AG04450 (cell line): ENCODE data around the gene EXOC7. TPM values are rescaled to one million over a fixed set of nuclear protein-coding genes. Genes with fewer than 3 reads are reported as not detected.

ENCODE experiments used
- CTCF ChIA-PET: fragments of 300-600, 350-600 bp; formaldehyde crosslinking; extraction: SDS; loops from one replicate; lab custom pipeline; 2022; ENCODE audit warnings: antibody characterized with exemption, inconsistent platforms; lab: Charles Lee
- POLR2A ChIA-PET: fragments of 350-600 bp; formaldehyde crosslinking; extraction: SDS; loops from one replicate; lab custom pipeline; 2021; ENCODE audit warnings: antibody characterized with exemption, inconsistent platforms; lab: Yijun Ruan, JAX
- DNase-seq: peaks from one replicate; pipeline ENCODE4 v3.0.0-alpha.2; 2011; ENCODE audit warnings: low read depth, low spot score
- H3K27ac ChIP-seq: one replicate; pipeline ENCODE4 v1.5.1; 2012; ENCODE audit warnings: low read depth, low read length, control low read depth
- H3K27me3 ChIP-seq: one replicate; pipeline ENCODE4 v1.6.0; 2012; ENCODE audit warnings: low read length; ENCODE audit not compliant: control insufficient read depth, insufficient read depth
- H3K4me3 ChIP-seq: 2 replicates; pipeline ENCODE4 v1.5.1; 2011; ENCODE audit warnings: mild to moderate bottlenecking, low read depth, low read length, control low read depth
- H3K9me3 ChIP-seq: 2 replicates; pipeline ENCODE4 v1.5.1; 2012; ENCODE audit warnings: low read length; ENCODE audit not compliant: control insufficient read depth, insufficient read depth
- polyA plus RNA-seq: library from polyadenylated mRNA; depleted of rRNA; stranded (reverse); fragments of >200 nt; gene quantifications from 2 replicates; pipeline ENCODE4 v1.2.3, GENCODE V29; 2011
- TF ChIP-seq, protein P1 (sequence below): IDR thresholded peaks from 2 replicates; pipeline ENCODE4 v1.5.1; 2011; ENCODE audit warnings: low read depth, low read length, control low read depth, inconsistent platforms

The EXOC7 gene
- polyA plus RNA-seq, 1 experiment: 97.6 TPM

DNA sequence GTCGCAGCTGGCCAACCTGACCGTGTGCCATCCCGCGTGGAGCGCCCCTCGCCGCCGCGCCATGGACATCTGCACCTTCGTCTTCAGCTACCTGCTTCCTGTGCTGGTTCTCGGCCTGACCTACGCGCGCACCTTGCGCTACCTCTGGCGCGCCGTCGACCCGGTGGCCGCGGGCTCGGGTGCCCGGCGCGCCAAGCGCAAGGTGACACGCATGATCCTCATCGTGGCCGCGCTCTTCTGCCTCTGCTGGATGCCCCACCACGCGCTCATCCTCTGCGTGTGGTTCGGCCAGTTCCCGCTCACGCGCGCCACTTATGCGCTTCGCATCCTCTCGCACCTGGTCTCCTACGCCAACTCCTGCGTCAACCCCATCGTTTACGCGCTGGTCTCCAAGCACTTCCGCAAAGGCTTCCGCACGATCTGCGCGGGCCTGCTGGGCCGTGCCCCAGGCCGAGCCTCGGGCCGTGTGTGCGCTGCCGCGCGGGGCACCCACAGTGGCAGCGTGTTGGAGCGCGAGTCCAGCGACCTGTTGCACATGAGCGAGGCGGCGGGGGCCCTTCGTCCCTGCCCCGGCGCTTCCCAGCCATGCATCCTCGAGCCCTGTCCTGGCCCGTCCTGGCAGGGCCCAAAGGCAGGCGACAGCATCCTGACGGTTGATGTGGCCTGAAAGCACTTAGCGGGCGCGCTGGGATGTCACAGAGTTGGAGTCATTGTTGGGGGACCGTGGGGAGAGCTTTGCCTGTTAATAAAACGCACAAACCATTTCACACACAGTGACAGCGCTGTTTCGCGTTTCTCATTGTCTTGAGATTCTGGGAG, 26.6 kb downstream of the EXOC7 start:
- POLR2A ChIA-PET: interaction anchor here (0.6 kb wide), 1 partner anchor 11 kb away, joined by 3 read pairs; no protein-coding TSS in a partner anchor
- Histone ChIP-seq H3K27ac (no peak overlapping the region), H3K27me3 (peaks cover 66% of the 10 kb centered on the region), H3K4me3 (no peak overlapping the region), H3K9me3 (peaks cover 4% of the 10 kb centered on the region; the same call in 1 of the 2 replicates)
- CTCF ChIA-PET: interaction anchor here (0.5 kb wide), 1 partner anchor 105 kb away, joined by 3 read pairs; no protein-coding TSS in a partner anchor
- no peak for DNase-seq
- TF ChIP-seq, protein P1, sequence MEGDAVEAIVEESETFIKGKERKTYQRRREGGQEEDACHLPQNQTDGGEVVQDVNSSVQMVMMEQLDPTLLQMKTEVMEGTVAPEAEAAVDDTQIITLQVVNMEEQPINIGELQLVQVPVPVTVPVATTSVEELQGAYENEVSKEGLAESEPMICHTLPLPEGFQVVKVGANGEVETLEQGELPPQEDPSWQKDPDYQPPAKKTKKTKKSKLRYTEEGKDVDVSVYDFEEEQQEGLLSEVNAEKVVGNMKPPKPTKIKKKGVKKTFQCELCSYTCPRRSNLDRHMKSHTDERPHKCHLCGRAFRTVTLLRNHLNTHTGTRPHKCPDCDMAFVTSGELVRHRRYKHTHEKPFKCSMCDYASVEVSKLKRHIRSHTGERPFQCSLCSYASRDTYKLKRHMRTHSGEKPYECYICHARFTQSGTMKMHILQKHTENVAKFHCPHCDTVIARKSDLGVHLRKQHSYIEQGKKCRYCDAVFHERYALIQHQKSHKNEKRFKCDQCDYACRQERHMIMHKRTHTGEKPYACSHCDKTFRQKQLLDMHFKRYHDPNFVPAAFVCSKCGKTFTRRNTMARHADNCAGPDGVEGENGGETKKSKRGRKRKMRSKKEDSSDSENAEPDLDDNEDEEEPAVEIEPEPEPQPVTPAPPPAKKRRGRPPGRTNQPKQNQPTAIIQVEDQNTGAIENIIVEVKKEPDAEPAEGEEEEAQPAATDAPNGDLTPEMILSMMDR: no peak

- TF ChIP-seq, protein P1: no peak
- no peak overlapping the region for H3K4me3 ChIP-seq
- ChIA-PET POLR2A (no interaction called here), CTCF (no interaction called here)
- no peak overlapping the region for H3K27ac ChIP-seq
- peaks cover 66% of the 10 kb centered on the region for H3K27me3 ChIP-seq
- H3K9me3 ChIP-seq: peaks cover 4% of the 10 kb centered on the region; the same call in 1 of the 2 replicates
- DNase-seq: no peak
Measured at GRCh38 chr17:76076146-76076764, 27.3 kb downstream of the EXOC7 start.

DNA sequence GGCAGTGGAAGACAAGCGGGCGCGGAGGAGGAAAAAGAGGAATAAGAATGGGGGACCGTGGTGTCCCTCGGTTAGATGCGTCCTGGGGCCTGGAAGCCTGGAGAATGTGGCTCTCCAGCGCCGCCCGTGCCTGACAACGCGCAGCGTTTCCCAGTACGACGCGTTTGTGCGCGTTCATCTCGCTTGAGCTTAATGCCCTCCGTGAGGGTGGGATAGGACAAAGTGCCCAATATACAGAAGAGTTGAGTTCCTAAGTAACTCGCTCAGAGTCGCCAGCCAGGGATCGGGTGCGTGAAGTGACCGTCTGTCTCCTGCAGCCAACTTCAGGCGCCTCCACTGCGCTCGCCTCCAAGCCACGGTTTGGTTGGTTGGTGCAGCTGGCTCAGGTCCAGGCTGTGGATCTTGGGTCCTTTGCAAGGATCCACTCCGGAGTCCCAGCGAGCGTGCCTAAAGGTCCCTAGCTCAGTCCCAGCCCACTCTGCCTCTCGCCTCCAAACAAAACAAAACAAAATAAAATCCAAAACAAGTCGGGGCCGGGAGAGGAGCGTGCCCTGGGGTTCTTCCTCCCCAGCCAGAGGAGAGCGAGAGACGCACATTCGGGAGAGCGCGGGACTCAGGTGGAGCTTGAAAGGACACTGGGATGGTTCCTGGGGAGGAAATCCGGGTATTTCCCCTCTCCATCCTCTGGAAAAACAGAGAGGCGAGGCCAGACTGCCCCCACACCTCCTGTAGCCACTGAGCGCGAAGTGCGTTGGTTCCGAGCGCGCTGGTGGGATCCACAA, 28.0 kb downstream of the EXOC7 start:
- no peak overlapping the region for H3K27ac ChIP-seq
- peaks cover 64% of the 10 kb centered on the region for H3K27me3 ChIP-seq
- ChIA-PET CTCF (interaction anchor here (0.6 kb wide), 1 partner anchor 77 kb away, joined by 3 read pairs; no protein-coding TSS in a partner anchor), POLR2A (no interaction called here)
- peaks cover 4% of the 10 kb centered on the region; the same call in 1 of the 2 replicates for H3K9me3 ChIP-seq
- TF ChIP-seq, protein P1: no peak
- DNase-seq: no peak
- H3K4me3 ChIP-seq: no peak overlapping the region

DNA sequence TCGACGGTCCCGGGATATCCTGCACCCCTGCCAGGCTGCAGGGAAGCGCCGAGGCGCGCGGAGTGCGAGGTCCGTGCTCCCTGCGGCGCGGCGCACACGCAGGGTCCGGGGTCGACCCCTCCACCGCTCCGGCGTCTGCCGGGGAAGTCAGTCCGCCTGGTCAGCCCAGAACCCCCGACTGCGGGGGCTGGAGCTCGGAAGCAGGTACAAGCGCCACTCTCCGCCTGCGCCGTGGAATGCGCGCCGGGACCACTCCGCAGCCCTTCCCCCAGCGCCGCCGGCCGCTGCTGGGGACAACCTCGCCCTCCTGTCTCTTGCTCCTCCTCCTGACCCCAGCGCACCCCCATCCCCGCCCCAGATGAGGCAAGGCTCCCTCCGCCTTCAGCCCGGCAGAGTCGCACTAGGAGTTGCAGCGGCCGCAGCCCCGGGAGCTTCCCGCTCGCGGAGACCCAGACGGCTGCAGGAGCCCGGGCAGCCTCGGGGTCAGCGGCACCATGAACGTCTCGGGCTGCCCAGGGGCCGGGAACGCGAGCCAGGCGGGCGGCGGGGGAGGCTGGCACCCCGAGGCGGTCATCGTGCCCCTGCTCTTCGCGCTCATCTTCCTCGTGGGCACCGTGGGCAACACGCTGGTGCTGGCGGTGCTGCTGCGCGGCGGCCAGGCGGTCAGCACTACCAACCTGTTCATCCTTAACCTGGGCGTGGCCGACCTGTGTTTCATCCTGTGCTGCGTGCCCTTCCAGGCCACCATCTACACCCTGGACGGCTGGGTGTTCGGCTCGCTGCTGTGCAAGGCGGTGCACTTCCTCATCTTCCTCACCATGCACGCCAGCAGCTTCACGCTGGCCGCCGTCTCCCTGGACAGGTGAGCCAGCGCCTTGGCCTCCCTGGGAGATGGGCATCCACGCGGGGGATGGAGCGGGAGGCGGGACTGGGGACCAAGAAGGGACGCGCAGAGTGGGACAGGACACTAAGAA, 28.9 kb downstream of the EXOC7 start, which contains the start of gene GALR2:
TSS of gene GALR2 (plus strand) at position 392 of the 974 bp plus-strand sequence. CDS start at position 495, 103 bp downstream.
- no peak within 1 kb of the TSS for H3K4me3 ChIP-seq
- POLR2A ChIA-PET: no interaction called here

More for the DNA sequence above, 28.9 kb downstream of the EXOC7 start, which contains the start of gene GALR2:
- CTCF ChIA-PET: interaction anchor here (0.6 kb wide), 1 partner anchor 47 kb away, joined by 3 read pairs; no protein-coding TSS in a partner anchor
- DNase-seq: no peak
- peaks cover 55% of the 10 kb centered on the region for H3K27me3 ChIP-seq
- H3K9me3 ChIP-seq: peaks cover 4% of the 10 kb centered on the region; the same call in 1 of the 2 replicates
- TF ChIP-seq, protein P1: no peak
- no peak within 1 kb of the TSS for H3K27ac ChIP-seq
